Measurements from ENCODE around the gene CCDC85C. TPM values are rescaled to one million over a fixed set of nuclear protein-coding genes. Genes with fewer than 3 reads are reported as not detected.

Gene CCDC85C
- total RNA-seq, 6 experiments from 2014 or later: 31.3 to 41.4 (median 34.3) TPM

DNA sequence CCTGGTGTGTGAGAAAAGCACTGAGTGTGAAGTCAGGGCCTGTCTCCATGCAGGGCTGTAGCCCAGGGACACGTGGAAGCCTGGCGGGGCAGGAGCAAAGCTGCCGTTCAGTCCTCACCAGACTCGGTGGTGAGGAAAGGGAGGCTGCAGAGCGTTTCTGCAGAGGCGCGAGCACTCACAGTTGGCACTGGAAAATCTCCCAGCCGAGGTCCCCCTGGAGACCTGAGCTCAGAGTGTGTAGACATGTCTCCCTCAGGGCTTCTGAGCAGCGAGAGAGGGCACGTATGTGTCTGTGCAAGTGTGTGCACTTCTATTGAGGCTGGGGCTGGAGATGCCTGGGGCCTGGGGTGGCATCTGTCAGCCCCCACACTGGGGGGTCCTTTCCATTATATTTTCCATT is 29.9 kb upstream of the CCDC85C start:
- Mint-ChIP-seq H3K9me3 (no peaks in the 10 kb centered on the region), H3K27me3 (ENCODE audit: insufficient read depth) (peaks cover 15% of the 10 kb centered on the region), H3K4me3 (no peak overlapping the region)

DNA sequence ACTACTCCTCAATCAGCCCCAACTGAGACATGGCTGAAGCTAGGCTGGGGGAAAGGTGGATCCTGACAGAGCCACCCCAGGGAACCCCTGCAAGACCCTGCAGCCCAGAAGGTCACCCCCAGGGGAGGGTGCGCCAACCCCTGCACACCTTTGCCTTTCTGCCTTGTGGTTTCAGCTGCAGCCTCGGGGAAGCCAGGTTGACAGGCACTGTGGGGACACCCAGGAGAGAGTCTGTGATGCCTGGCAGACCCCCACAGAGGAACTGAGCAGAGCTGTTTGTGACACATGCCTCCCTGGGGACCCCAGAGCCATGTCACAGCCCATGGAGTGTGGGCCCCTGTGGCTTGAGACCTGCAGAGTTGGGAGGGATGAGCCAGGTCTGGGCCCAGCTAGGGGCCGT is 29.1 kb upstream of the CCDC85C start:
- Mint-ChIP-seq H3K27ac (no peak overlapping the region), H3K27me3 (ENCODE audit: insufficient read depth) (peaks cover 15% of the 10 kb centered on the region), H3K4me3 (no peak overlapping the region), H3K4me1 (ENCODE audit: low read depth) (peaks cover 8% of the 10 kb centered on the region), H3K9me3 (no peaks in the 10 kb centered on the region), H3K36me3 (ENCODE audit: low read depth) (no peaks in the 10 kb centered on the region)
- TF ChIP-seq, protein P1, sequence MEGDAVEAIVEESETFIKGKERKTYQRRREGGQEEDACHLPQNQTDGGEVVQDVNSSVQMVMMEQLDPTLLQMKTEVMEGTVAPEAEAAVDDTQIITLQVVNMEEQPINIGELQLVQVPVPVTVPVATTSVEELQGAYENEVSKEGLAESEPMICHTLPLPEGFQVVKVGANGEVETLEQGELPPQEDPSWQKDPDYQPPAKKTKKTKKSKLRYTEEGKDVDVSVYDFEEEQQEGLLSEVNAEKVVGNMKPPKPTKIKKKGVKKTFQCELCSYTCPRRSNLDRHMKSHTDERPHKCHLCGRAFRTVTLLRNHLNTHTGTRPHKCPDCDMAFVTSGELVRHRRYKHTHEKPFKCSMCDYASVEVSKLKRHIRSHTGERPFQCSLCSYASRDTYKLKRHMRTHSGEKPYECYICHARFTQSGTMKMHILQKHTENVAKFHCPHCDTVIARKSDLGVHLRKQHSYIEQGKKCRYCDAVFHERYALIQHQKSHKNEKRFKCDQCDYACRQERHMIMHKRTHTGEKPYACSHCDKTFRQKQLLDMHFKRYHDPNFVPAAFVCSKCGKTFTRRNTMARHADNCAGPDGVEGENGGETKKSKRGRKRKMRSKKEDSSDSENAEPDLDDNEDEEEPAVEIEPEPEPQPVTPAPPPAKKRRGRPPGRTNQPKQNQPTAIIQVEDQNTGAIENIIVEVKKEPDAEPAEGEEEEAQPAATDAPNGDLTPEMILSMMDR (IDR thresholded peaks at IDR 0.05): no peak
- no peak for DNase-seq

More for the DNA sequence above, 29.9 kb upstream of the CCDC85C start:
- H3K4me1 Mint-ChIP-seq (ENCODE audit: low read depth): peaks cover 3% of the 10 kb centered on the region
- TF ChIP-seq, protein P1 (IDR thresholded peaks at IDR 0.05): no peak
- DNase-seq: no peak
- no peaks in the 10 kb centered on the region for H3K36me3 Mint-ChIP-seq (ENCODE audit: low read depth)
- H3K27ac Mint-ChIP-seq: no peak overlapping the region

DNA sequence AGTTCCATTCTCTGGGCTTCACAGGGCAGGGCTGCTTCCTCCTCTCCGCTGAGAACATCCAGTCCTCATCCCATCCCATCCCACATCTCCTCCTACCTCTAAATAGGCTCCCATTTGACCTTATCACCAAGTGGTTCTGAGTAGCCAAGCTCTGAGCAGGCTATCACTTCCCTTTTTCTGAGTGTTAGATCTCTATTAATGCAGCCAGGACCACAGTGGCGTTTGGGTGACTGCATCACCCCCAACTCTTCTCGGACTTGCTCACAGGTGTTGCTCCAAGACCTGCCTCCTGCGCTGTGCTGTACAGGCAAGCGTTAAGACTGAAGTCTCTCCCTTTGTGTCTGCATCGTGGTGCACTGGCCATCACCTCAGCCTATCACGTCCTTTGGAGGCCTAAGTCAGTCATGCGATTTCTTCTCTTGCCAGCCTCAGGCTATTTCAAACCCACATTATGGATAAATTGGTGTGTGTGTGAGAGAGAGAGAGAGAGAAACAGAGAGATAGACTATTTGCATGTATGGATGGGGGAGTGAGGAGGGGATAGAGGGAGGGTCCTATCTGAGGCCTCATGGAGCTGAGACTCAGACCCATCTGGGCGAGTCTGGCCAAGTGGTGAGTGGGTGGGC is 28.5 kb upstream of the CCDC85C start:
- no peak for DNase-seq
- no peak overlapping the region for H3K4me3 Mint-ChIP-seq

DNA sequence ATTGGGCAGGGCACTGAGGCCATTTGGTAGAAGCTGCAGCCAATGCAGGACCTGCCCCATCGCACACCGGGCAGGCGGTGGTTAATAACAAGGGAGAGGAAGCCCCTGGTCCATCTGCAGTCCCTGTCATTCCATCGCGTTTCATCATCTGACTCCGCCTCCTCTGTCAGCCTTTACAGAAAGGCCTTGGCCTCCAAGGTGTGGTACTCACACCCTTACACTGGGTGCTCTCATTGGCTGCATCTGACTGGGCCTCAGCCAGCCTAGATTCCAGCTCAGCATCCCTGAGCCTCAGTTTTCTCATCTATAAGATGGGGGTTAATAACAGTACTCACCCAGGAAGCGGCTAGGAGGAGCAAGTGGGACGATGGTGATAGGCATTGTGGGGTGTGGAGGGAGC is 26.2 kb upstream of the CCDC85C start:
- no peaks in the 10 kb centered on the region for H3K36me3 Mint-ChIP-seq (ENCODE audit: low read depth)

More for the DNA sequence above, 28.5 kb upstream of the CCDC85C start:
- Mint-ChIP-seq H3K27me3 (ENCODE audit: insufficient read depth) (peaks cover 11% of the 10 kb centered on the region), H3K9me3 (no peaks in the 10 kb centered on the region), H3K36me3 (ENCODE audit: low read depth) (no peaks in the 10 kb centered on the region), H3K4me1 (ENCODE audit: low read depth) (peaks cover 14% of the 10 kb centered on the region), H3K27ac (no peak overlapping the region)
- TF ChIP-seq, protein P1 (IDR thresholded peaks at IDR 0.05): no peak

DNA sequence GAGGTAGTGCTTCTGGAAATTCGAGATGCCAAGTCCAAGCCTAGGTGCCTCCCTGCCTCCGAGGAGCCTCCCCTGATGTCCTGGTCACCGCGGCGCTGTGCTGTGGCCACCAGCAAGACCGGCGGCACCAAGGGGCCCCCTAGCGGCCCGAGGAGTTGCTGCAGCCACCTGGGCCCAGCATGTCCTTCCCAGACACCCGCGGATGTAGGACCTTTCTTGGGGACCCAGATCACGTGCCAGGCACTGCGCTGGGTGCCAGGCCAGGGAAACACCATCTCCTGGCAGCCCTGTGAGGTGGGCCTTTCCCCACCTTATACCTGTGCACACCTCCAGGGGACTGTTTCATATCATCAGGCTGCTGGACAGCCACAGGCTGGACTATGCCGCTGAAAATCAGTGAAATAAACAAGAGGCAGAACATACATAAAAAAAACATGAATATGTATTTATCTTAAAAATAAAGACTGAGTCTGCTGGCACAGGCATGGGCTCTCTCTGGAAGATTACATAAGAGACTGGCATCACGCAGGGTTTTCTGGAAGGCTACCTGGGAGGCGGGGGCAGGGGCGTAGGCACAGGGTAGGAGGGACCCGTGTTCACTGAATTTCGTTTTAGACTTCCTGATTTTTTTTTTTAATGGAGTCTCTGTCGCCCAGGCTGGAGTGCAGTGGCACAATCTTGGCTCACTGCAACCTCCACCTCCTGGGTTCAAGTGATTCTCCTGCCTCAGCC is 25.0 kb upstream of the CCDC85C start:
- Mint-ChIP-seq H3K36me3 (ENCODE audit: low read depth) (no peaks in the 10 kb centered on the region), H3K4me3 (peak overlapping the region; percentile 42), H3K9me3 (no peaks in the 10 kb centered on the region), H3K27me3 (ENCODE audit: insufficient read depth) (peaks cover 5% of the 10 kb centered on the region), H3K27ac (no peak overlapping the region; the same call in 1 of the 2 replicates), H3K4me1 (ENCODE audit: low read depth) (peaks cover 25% of the 10 kb centered on the region)
- DNase-seq: peak; percentile 62
- TF ChIP-seq, protein P1 (IDR thresholded peaks at IDR 0.05): peak; percentile 99

More for the DNA sequence above, 26.2 kb upstream of the CCDC85C start:
- Mint-ChIP-seq H3K27me3 (ENCODE audit: insufficient read depth) (peaks cover 10% of the 10 kb centered on the region), H3K27ac (no peak overlapping the region), H3K4me1 (ENCODE audit: low read depth) (peaks cover 16% of the 10 kb centered on the region), H3K4me3 (no peak overlapping the region), H3K9me3 (no peaks in the 10 kb centered on the region)
- DNase-seq: no peak
- TF ChIP-seq, protein P1 (IDR thresholded peaks at IDR 0.05): no peak
